GM18858 (cell line): ENCODE measurements around the gene KIF3A.
A peak's percentile ranks its signal among the peaks of the same experiment; 100 is the strongest.

Experiments
- ATAC-seq: cut with Tn5 transposase; IDR thresholded peaks from one replicate; pipeline ENCODE4 v1.9.1; 2021; ENCODE audit not compliant: unreplicated experiment

Gene KIF3A

GRCh38 chr5:132754947-132755346 is 17.6 kb upstream of the KIF3A start:
- no peak for ATAC-seq

GRCh38 chr5:132754111-132754510 is 16.8 kb upstream of the KIF3A start:
- ATAC-seq: no peak

GRCh38 chr5:132753135-132753987 is 16.0 kb upstream of the KIF3A start:
- no peak for ATAC-seq

GRCh38 chr5:132752581-132753125 is 15.3 kb upstream of the KIF3A start:
- no peak for ATAC-seq

- ATAC-seq: no peak
Measured at GRCh38 chr5:132751971-132752580, 14.7 kb upstream of the KIF3A start.

GRCh38 chr5:132751444-132751843 is 14.1 kb upstream of the KIF3A start:
- ATAC-seq: peak; percentile 41

- ATAC-seq: no peak
Measured at GRCh38 chr5:132750471-132751230, 13.3 kb upstream of the KIF3A start.

GRCh38 chr5:132749506-132749905 is 12.2 kb upstream of the KIF3A start:
- ATAC-seq: no peak

- ATAC-seq: no peak
Measured at GRCh38 chr5:132748522-132749000, 11.2 kb upstream of the KIF3A start.

GRCh38 chr5:132747616-132748440 is 10.5 kb upstream of the KIF3A start:
- no peak for ATAC-seq

GRCh38 chr5:132746954-132747615 is 9.7 kb upstream of the KIF3A start, which contains the start of gene CCNI2:
Gene CCNI2, plus strand, starts transcription at chr5:132747426. Its CDS starts 70 bp downstream, at chr5:132747496.
- no peak for ATAC-seq

GRCh38 chr5:132746592-132746953 is 9.2 kb upstream of the KIF3A start:
- ATAC-seq: no peak

- ATAC-seq: no peak
Measured at GRCh38 chr5:132744659-132745058, 7.3 kb upstream of the KIF3A start.

GRCh38 chr5:132742626-132743025 is 5.3 kb upstream of the KIF3A start:
- no peak for ATAC-seq

GRCh38 chr5:132742158-132742557 is 4.8 kb upstream of the KIF3A start:
- no peak for ATAC-seq

GRCh38 chr5:132739232-132739631 is 1.9 kb upstream of the KIF3A start:
- no peak for ATAC-seq

- ATAC-seq: no peak
Measured at GRCh38 chr5:132737982-132738681, 786 bp upstream of the KIF3A start.

- ATAC-seq: no peak
Measured at GRCh38 chr5:132734687-132735086, 2.7 kb downstream of the KIF3A start.

- no peak for ATAC-seq
Measured at GRCh38 chr5:132733499-132734148, 3.7 kb downstream of the KIF3A start.
